Keratinocyte (primary cell): ENCODE results near the gene ABAT. TPM values are rescaled to one million over a fixed set of nuclear protein-coding genes. Genes with fewer than 3 reads are reported as not detected.

ENCODE experiments used
- DNase-seq: peaks from one replicate; pipeline ENCODE4 v3.0.0-alpha.2; 2011; ENCODE audit warnings: low read depth, missing footprints, low spot score
- FAIRE-seq: peaks from 2 replicates; lab custom pipeline; 2011; peaks lifted over from hg19 to GRCh38; lab: Jason Lieb, UNC
- H2AFZ ChIP-seq: 2 replicates; pipeline ENCODE4 v1.6.0; 2012; ENCODE audit warnings: low read length, control low read depth, inconsistent platforms; ENCODE audit not compliant: control insufficient read depth
- H3K27ac ChIP-seq: 2 replicates; pipeline ENCODE4 v1.5.1; 2011; ENCODE audit warnings: low read length; ENCODE audit not compliant: control insufficient read depth, insufficient read depth
- H3K27me3 ChIP-seq: 3 replicates; pipeline ENCODE4 v1.6.0; 2011; ENCODE audit warnings: low read length; ENCODE audit not compliant: control insufficient read depth, insufficient read depth; ENCODE audit errors: extremely low read depth
- H3K36me3 ChIP-seq, 2 experiments: 2 replicates in 1 of 2; 3 replicates in 1 of 2; pipeline ENCODE4 v1.5.1; 2011; ENCODE audit warnings: low read length in 2 of 2, mild to moderate bottlenecking in 1 of 2; ENCODE audit not compliant: control insufficient read depth in 2 of 2, insufficient read depth in 2 of 2; ENCODE audit errors: extremely low read depth in 1 of 2
- H3K4me1 ChIP-seq: 3 replicates; pipeline ENCODE4 v1.5.1; 2011; ENCODE audit warnings: low read length; ENCODE audit not compliant: control insufficient read depth, insufficient read depth; ENCODE audit errors: extremely low read depth
- H3K4me2 ChIP-seq: 3 replicates; pipeline ENCODE4 v1.6.0; 2011; ENCODE audit warnings: low read depth, low read length; ENCODE audit not compliant: control insufficient read depth, insufficient read depth; ENCODE audit errors: extremely low read depth
- H3K4me3 ChIP-seq, 3 experiments: fragments of 200-600 bp in 1 of 3; sonication (generic) in 1 of 3; 2 replicates in 2 of 3; 3 replicates in 1 of 3; pipeline ENCODE4 v1.5.1; 2011 to 2016; ENCODE audit warnings: low read length in 3 of 3, mild to moderate bottlenecking in 3 of 3, control low read depth in 2 of 3, inconsistent platforms in 1 of 3, low read depth in 1 of 3, mixed read lengths in 1 of 3, mixed run types in 1 of 3, moderate library complexity in 1 of 3; ENCODE audit not compliant: control insufficient read depth in 2 of 3, insufficient read depth in 2 of 3; ENCODE audit errors: extremely low read depth in 1 of 3
- H3K79me2 ChIP-seq: 2 replicates; pipeline ENCODE4 v1.6.0; 2012; ENCODE audit warnings: low read length; ENCODE audit not compliant: control insufficient read depth, insufficient read depth
- H3K9ac ChIP-seq: 3 replicates; pipeline ENCODE4 v1.6.0; 2011; ENCODE audit warnings: low read length; ENCODE audit not compliant: control insufficient read depth, insufficient read depth; ENCODE audit errors: extremely low read depth
- H3K9me1 ChIP-seq: 3 replicates; pipeline ENCODE4 v1.6.0; 2011; ENCODE audit warnings: low read length; ENCODE audit not compliant: control insufficient read depth, insufficient read depth; ENCODE audit errors: extremely low read depth
- H3K9me3 ChIP-seq: 2 replicates; pipeline ENCODE4 v1.5.1; 2012; ENCODE audit warnings: low read depth, low read length; ENCODE audit not compliant: control insufficient read depth
- H4K20me1 ChIP-seq: 3 replicates; pipeline ENCODE4 v1.6.0; 2011; ENCODE audit warnings: low read length; ENCODE audit not compliant: control insufficient read depth, insufficient read depth; ENCODE audit errors: extremely low read depth
- EZH2 ChIP-seq: IDR thresholded peaks from one replicate; pipeline ENCODE4 v1.6.1; 2012; ENCODE audit warnings: inconsistent platforms, mild to moderate bottlenecking, low read length, moderate library complexity
- dilution Hi-C: fragments of 300-500 bp; cut with MboI; formaldehyde crosslinking; loops from one replicate; pipeline ENCODE4 v1.7.0; 2020; ENCODE audit warnings: low sequenced_read_pairs; ENCODE audit not compliant: extremely low pct_ligation_motif_present
- polyA plus RNA-seq, 5 experiments: library from polyadenylated mRNA; depleted of rRNA in 3 of 5; stranded (reverse) in 3 of 5; stranded (forward) in 1 of 5; unstranded in 1 of 5; fragments of >200 nt; gene quantifications; 1 replicate in 1 of 5; 2 replicates in 3 of 5; 3 replicates in 1 of 5; pipeline versions ENCODE4 v1.2.1 to v1.2.3, GENCODE V29; 2011 to 2012; ENCODE audit warnings: missing spikeins in 2 of 5, low read depth in 1 of 5, low replicate concordance in 1 of 5
- TF ChIP-seq, protein P1 (sequence below), 3 experiments: IDR thresholded peaks in 1 of 3; conservative IDR thresholded peaks in 1 of 3; optimal IDR thresholded peaks in 1 of 3; 2 replicates in 2 of 3; 3 replicates in 1 of 3; pipeline versions ENCODE3 to v1.5.1; 2011; ENCODE audit warnings: low read length in 3 of 3, mild to moderate bottlenecking in 3 of 3, moderate library complexity in 2 of 3, control low read depth in 1 of 3, inconsistent platforms in 1 of 3; ENCODE audit not compliant: insufficient read depth in 2 of 3; ENCODE audit errors: extremely low read depth in 1 of 3

ABAT gene
- polyA plus RNA-seq, 1 donor (not counting 4 experiments of a cell fraction or from before 2014, with no cell fraction given) = 13.7 TPM

DNA sequence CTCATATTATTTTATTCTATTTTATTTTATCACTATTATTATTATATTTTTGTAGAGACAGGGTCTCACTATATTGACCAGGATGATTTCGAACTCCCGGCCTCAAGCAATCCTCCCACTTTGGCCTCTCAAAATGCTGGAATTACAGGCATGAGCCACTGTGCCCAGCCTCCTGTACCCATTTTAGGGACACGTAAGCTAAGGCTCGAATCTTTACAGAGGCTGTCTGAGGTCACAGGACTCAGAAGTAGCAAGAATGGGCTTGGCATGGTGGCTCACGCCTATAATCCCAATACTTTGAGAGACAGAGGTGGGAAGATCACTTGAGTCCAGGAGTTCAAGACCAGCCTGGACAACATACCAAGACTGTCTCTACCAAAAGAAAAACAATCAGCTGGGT, 12.7 kb upstream of the ABAT start:
- H3K27ac ChIP-seq = no peak overlapping the region
- no peaks in the 10 kb centered on the region for H3K27me3 ChIP-seq
- no peaks in the 10 kb centered on the region for H4K20me1 ChIP-seq
- FAIRE-seq (no peak), DNase-seq (no peak)
- H3K79me2 ChIP-seq = no peaks in the 10 kb centered on the region
- no peaks in the 10 kb centered on the region for H3K9me3 ChIP-seq
- no peaks in the 10 kb centered on the region for H3K36me3 ChIP-seq
- H3K9me1 ChIP-seq = no peaks in the 10 kb centered on the region
- H2AFZ ChIP-seq = no peak overlapping the region
- TF ChIP-seq EZH2 = no peak
- TF ChIP-seq, protein P1, sequence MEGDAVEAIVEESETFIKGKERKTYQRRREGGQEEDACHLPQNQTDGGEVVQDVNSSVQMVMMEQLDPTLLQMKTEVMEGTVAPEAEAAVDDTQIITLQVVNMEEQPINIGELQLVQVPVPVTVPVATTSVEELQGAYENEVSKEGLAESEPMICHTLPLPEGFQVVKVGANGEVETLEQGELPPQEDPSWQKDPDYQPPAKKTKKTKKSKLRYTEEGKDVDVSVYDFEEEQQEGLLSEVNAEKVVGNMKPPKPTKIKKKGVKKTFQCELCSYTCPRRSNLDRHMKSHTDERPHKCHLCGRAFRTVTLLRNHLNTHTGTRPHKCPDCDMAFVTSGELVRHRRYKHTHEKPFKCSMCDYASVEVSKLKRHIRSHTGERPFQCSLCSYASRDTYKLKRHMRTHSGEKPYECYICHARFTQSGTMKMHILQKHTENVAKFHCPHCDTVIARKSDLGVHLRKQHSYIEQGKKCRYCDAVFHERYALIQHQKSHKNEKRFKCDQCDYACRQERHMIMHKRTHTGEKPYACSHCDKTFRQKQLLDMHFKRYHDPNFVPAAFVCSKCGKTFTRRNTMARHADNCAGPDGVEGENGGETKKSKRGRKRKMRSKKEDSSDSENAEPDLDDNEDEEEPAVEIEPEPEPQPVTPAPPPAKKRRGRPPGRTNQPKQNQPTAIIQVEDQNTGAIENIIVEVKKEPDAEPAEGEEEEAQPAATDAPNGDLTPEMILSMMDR (optimal IDR thresholded peaks at IDR 0.05 in 1 of 3, IDR thresholded peaks at IDR 0.05 in 1 of 3, conservative IDR thresholded peaks at IDR 0.05 in 1 of 3; ENCODE audit: extremely low read depth in 1 of 3, insufficient read depth in 2 of 3, low read length in 3 of 3) = no peak
- dilution Hi-C loops = no loop called here
- no peak overlapping the region for H3K4me2 ChIP-seq
- H3K4me3 ChIP-seq = no peak overlapping the region
- H3K4me1 ChIP-seq = no peaks in the 10 kb centered on the region
- no peak overlapping the region for H3K9ac ChIP-seq

DNA sequence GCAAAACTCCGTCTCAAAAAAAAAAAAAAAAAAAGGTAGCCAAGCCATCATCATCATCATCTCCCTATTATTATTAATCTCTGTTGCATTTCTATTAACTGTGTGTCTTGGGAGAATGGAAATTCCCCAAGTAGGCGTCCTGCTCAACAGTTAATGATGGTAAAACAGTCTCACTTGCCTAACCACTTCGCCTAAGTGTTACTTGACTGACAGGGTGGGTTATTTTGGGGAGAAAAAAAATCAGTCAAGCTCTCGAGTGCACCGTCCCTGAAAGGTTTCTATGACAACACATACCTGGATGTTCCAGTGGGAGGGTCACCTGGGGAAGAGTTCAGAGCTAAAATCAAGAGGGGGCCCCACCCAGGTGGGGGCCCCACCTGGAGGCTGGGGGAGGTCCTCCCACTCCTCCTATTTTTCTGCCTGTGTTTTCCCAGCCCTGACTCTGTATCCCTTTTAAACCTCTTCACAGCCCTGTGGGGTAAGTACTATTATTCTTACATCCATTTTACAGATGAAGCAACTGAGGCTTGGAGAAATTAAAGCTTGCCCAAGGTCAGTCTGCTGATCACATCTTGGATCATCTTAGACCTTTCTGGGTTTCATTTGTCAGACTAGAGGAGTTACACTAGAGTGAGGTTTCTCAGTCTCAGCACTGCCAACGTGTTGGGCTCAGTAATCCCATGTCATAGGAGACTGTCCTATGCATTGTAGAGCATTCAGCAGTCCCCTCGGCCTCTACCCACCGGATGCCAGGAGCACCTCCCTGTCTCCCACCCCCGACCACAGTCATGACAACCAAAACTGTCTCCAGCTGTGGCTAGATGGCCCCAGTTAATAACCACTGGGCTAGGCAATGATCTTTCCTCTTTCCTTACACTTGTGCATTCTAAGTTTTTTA, 11.0 kb upstream of the ABAT start:
- dilution Hi-C loops = no loop called here
- Histone ChIP-seq H3K79me2 (no peaks in the 10 kb centered on the region), H3K36me3 (no peaks in the 10 kb centered on the region), H3K27me3 (no peaks in the 10 kb centered on the region), H2AFZ (no peak overlapping the region), H3K4me1 (no peaks in the 10 kb centered on the region), H3K9me3 (no peaks in the 10 kb centered on the region), H3K9ac (no peak overlapping the region), H3K9me1 (no peaks in the 10 kb centered on the region), H3K27ac (no peak overlapping the region), H4K20me1 (no peaks in the 10 kb centered on the region), H3K4me3 (no peak overlapping the region), H3K4me2 (no peak overlapping the region)
- FAIRE-seq (no peak), DNase-seq (no peak)
- TF ChIP-seq, protein P1 (optimal IDR thresholded peaks at IDR 0.05 in 1 of 3, IDR thresholded peaks at IDR 0.05 in 1 of 3, conservative IDR thresholded peaks at IDR 0.05 in 1 of 3; ENCODE audit: extremely low read depth in 1 of 3, insufficient read depth in 2 of 3, low read length in 3 of 3) = no peak
- no peak for TF ChIP-seq EZH2
